Measurements from ENCODE around the gene PARD6B. TPM values are rescaled to one million over a fixed set of nuclear protein-coding genes. Genes with fewer than 3 reads are reported as not detected.

Gene PARD6B
- total RNA-seq, 2 donors from 2014 or later: 29.0 to 36.7 TPM

- Histone ChIP-seq H3K36me3 (ENCODE audit: control insufficient read depth, insufficient read depth, low read length) (peaks cover 9% of the 10 kb centered on the region), H3K27me3 (ENCODE audit: control insufficient read depth, insufficient read depth, low read length, poor library complexity, severe bottlenecking) (no peaks in the 10 kb centered on the region), H3K4me3 (ENCODE audit: low read length) (peak overlapping the region; percentile 86), H3K9me3 (ENCODE audit: control insufficient read depth, low read length) (no peaks in the 10 kb centered on the region), H3K9ac (ENCODE audit: extremely low read depth, low read length, poor library complexity, severe bottlenecking) (peak overlapping the region; percentile 56), H3K27ac (ENCODE audit: low read depth, low read length) (peak overlapping the region; percentile 72), H3K4me1 (ENCODE audit: control insufficient read depth, insufficient read depth, low read length) (peaks cover 5% of the 10 kb centered on the region)
- 0% methylated on average over 25 to 35 of the region's 35 CpGs for WGBS, 2 experiments (ENCODE audit: insufficient coverage in 1 of 2, insufficient read length in 1 of 2)
- Mint-ChIP-seq H3K4me3 (peak overlapping the region; percentile 88), H3K27ac (peak overlapping the region; percentile 95), H3K36me3 (ENCODE audit: low read depth) (peaks cover 21% of the 10 kb centered on the region), H3K9me3 (no peaks in the 10 kb centered on the region), H3K4me1 (peaks cover 23% of the 10 kb centered on the region), H3K27me3 (ENCODE audit: insufficient read depth) (peaks cover 2% of the 10 kb centered on the region)
- TF ChIP-seq CTCF (conservative IDR thresholded peaks at IDR 0.05): no peak
- no peak for DNase-seq
These were observed 670 bp upstream of the PARD6B start for GRCh38 chr20:50730765-50731054.

- WGBS, 2 experiments (ENCODE audit: insufficient coverage in 1 of 2, insufficient read length in 1 of 2): 1 to 2% methylated on average over 20 to 29 of the region's 29 CpGs
- H3K27ac Mint-ChIP-seq: peak overlapping the region; percentile 84
- no peak for TF ChIP-seq CTCF (conservative IDR thresholded peaks at IDR 0.05)
- Histone ChIP-seq H3K4me1 (ENCODE audit: control insufficient read depth, insufficient read depth, low read length) (peaks cover 9% of the 10 kb centered on the region), H3K4me3 (ENCODE audit: low read length) (peak overlapping the region; percentile 96), H3K9ac (ENCODE audit: extremely low read depth, low read length, poor library complexity, severe bottlenecking) (peak overlapping the region; percentile 82), H3K27me3 (ENCODE audit: control insufficient read depth, insufficient read depth, low read length, poor library complexity, severe bottlenecking) (no peaks in the 10 kb centered on the region), H3K36me3 (ENCODE audit: control insufficient read depth, insufficient read depth, low read length) (peaks cover 9% of the 10 kb centered on the region), H3K9me3 (ENCODE audit: control insufficient read depth, low read length) (no peaks in the 10 kb centered on the region), H3K27ac (ENCODE audit: low read depth, low read length) (peak overlapping the region; percentile 42)
- H3K4me1 Mint-ChIP-seq: peaks cover 25% of the 10 kb centered on the region
- H3K4me3 Mint-ChIP-seq: peak overlapping the region; percentile 88
- no peaks in the 10 kb centered on the region for H3K27me3 Mint-ChIP-seq (ENCODE audit: insufficient read depth)
- peak; percentile 75 for DNase-seq
- H3K36me3 Mint-ChIP-seq (ENCODE audit: low read depth): peaks cover 24% of the 10 kb centered on the region
- H3K9me3 Mint-ChIP-seq: no peaks in the 10 kb centered on the region
These were observed 730 bp downstream of the PARD6B start for GRCh38 chr20:50731930-50732690.

- H3K27me3 ChIP-seq (ENCODE audit: control insufficient read depth, insufficient read depth, low read length, poor library complexity, severe bottlenecking): no peaks in the 10 kb centered on the region
- Mint-ChIP-seq H3K4me3 (peak overlapping the region; percentile 88), H3K27ac (peak overlapping the region; percentile 66), H3K4me1 (peaks cover 31% of the 10 kb centered on the region), H3K27me3 (ENCODE audit: insufficient read depth) (no peaks in the 10 kb centered on the region), H3K36me3 (ENCODE audit: low read depth) (peaks cover 27% of the 10 kb centered on the region), H3K9me3 (no peaks in the 10 kb centered on the region)
- no peak overlapping the region for H3K27ac ChIP-seq (ENCODE audit: low read depth, low read length)
- H3K4me3 ChIP-seq (ENCODE audit: low read length): peak overlapping the region; percentile 96
- DNase-seq: no peak
- 100% methylated on average over 1 of the region's 1 CpG; no CpG with 5 or more reads in 1 of the 2 experiments for WGBS, 2 experiments (ENCODE audit: insufficient coverage in 1 of 2, insufficient read length in 1 of 2)
- no peaks in the 10 kb centered on the region for H3K9me3 ChIP-seq (ENCODE audit: control insufficient read depth, low read length)
- no peak overlapping the region for H3K9ac ChIP-seq (ENCODE audit: extremely low read depth, low read length, poor library complexity, severe bottlenecking)
- peaks cover 20% of the 10 kb centered on the region for H3K36me3 ChIP-seq (ENCODE audit: control insufficient read depth, insufficient read depth, low read length)
- peaks cover 17% of the 10 kb centered on the region for H3K4me1 ChIP-seq (ENCODE audit: control insufficient read depth, insufficient read depth, low read length)
- TF ChIP-seq CTCF (conservative IDR thresholded peaks at IDR 0.05): no peak
These were observed 2.4 kb downstream of the PARD6B start for GRCh38 chr20:50733644-50734349.

All from endodermal cell (in vitro differentiated cells).